ENCODE data around the gene TBC1D21.

DNA sequence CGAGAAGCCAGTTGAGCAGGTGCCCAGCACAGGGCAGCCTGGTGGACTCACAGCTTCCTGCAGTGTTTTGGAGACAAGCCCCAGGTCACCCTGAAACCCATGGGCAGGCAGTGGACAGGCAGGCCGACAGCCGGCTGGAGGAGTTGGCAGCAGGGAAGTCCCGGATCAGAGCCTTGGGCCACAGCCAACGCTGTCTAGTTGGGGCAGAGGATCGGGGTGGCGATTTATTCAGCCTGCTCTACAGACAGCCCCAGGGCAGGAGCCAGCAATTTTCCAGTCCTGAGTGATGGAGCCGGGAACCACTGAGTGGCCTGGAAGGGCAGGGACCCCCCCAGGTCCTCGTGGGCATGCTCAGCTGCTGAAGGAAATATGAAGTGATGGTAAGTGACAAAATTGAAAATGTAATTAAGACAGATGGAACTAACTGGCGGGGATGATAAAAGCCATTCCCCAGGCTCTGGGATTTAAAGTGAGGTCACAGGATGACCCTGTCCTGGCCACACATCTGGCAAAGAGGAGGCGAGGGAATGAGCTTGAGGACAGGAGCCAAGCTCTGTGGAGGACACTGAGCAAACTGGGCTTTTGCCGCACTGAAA, 34.4 kb upstream of the TBC1D21 start:
- TF ChIP-seq GATA2 (IDR thresholded peaks at IDR 0.05; ENCODE audit: low read depth, low read length) = peak; percentile 68
- TF ChIP-seq GATA3 (IDR thresholded peaks at IDR 0.05; ENCODE audit: low read depth, low read length) = no peak

All from SH-SY5Y (cell line).